T47D (cell line): ENCODE results near the gene NEDD4L.
"Not testable (repeated sequence)": the region's sequence is repeated elsewhere in the genome, so short reads cannot be mapped to it uniquely, and the experiment has no call there.

Source experiments
- DNase-seq, 2 experiments: peaks; one replicate each; pipeline versions ENCODE4 v3.0.0 to v3.0.0-alpha.2; 2011 to 2012; ENCODE audit warnings: low read depth in 1 of 2, low spot score in 1 of 2
- JUND ChIP-seq: IDR thresholded peaks from 2 replicates; pipeline ENCODE4 v1.6.1; 2012; ENCODE audit warnings: low read depth
- in situ Hi-C: cut with HindIII; loops from 2 replicates; pipeline ENCODE4 v1.10.0; 2016; ENCODE audit warnings: low sequenced_read_pairs, low pct_unique_long_range_greater_than_20kb

NEDD4L gene

DNA sequence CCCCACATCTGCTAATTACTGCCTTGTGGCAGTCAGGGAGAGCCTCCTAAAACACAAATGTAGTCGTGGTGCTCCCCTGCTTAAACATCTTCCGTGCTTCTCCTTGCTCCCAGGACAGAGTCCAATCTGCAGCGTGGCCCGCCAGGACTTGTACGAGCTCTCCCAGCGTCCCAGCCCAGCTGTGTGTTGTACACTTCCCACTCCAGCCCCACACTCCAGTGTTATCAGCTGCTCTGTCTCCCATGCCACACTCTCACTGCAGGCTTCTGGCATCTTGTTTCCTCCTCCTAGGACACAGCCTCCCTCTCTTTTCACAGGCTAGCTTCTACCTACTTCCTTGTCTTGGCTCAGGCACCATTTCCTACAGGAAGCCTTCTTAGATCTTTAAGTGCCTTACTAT, 385.4 kb downstream of the NEDD4L start:
- in situ Hi-C loops: no loop called here
- no peak for TF ChIP-seq JUND
- no peak for DNase-seq

GRCh38 chr18:58431215-58431614, 387.2 kb downstream of the NEDD4L start:
- no peak for DNase-seq
- in situ Hi-C loops: no loop called here
- no peak for TF ChIP-seq JUND

DNA sequence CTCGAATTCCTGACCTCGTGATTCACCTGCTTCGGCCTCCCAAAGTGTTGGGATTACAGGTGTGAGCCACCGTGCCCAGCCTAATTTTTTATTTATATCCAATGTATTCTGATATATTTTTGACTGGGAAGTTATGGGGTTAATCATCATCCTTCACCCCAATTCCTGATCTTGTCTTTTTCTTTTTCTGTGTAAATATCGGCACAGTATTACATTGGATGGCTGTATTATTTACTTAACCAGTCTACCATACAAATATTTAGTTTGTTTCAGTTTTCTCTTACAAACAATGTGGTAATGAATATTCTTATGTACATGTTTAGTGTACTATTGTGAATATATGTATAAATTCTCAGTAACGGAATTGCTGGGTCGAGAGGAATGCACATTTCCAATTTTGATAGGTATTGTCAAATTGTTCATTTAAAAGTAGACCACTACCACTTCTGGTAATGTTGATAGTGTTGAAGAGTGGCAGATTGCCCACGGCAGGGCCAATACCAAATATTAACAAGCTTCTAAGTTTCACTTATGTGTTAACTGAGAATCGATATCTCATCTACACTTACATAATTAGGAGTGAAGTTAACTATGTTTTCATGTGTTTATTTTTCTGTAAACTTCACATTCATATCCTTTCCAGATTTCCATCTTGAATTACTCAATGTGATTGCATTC, 388.2 kb downstream of the NEDD4L start:
- in situ Hi-C loops: no loop called here
- DNase-seq: no peak
- TF ChIP-seq JUND: no peak

DNA sequence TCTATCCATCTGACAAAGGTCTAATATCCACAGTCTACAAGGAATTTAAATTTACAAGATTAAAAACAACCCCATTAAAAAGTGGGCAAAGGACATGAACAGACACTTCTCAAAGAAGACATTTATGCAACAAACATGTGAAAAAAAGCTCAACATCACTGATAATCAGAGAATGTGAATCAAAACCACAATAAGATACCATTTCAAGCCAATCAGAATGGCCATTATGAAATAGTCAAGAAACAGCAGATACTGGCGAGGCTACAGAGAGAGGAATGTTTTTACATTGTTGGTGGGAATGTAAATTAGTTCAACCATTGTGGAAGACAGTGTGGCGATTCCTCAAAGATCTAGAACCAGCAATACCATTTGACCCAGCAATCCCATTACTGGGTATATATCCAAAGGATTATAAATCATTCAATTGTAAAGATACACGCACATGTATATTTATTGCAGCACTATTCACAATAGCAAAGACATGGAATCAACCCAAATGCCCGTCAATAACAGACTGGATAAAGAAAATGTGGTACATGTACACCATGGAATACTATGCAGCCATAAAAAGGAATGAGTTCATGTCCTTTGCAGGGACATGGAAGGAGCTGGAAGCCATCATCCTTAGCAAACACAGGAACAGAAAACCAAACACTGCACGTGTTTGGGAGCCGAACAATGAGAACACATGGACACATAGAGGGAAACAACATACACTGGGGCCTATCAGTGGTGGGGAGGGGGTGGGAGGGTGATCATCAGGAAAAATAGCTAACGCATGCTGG, 391.4 kb downstream of the NEDD4L start:
- in situ Hi-C loops, DNase-seq: not testable (repeated sequence)

DNA sequence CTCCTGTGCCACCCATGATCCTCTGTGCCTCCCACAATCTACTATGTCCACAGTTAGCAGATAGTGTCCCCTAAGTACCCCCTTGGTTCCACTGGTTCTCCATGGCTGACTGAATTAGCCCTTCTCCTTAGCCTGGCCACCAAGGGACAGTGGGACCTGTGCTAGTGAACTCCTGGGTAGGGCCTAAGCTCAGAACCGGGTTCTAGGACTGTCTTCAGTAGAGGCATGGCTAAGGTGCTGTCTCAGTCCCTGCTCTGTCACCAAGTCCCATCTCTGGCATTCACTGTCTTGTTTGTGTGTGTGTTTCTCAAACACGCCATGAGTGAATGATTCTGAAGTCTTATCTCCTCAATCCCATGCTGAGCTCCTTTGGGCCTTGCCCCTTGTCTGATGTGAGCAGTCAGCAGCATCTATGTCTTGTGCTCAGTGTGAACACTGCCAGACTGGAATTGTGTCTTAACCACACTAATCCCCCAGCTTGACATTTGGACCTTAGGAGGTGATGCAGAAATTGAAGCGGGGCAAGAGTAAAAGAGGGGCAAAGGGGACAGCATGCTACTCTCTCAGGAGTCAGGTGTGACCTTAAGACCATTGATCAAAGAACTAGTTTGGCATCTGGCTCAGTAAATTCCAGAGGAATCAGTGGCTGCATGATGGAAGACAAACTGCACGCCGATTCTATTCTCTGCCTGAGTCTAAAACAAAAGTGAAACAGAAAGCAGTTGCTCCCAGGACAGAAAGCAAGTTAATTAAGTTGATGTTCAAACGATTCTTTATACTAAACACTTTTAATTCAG, 394.3 kb downstream of the NEDD4L start:
- no peak for DNase-seq
- in situ Hi-C loops: no loop called here
- TF ChIP-seq JUND: no peak

- TF ChIP-seq JUND: no peak
- in situ Hi-C loops: no loop called here
These were observed 394.9 kb downstream of the NEDD4L start for GRCh38 chr18:58438958-58439300.

GRCh38 chr18:58443671-58444070, 399.6 kb downstream of the NEDD4L start:
- no peak for TF ChIP-seq JUND
- in situ Hi-C loops: no loop called here
- no peak for DNase-seq

More at GRCh38 chr18:58438958-58439300, 394.9 kb downstream of the NEDD4L start:
- DNase-seq: no peak

GRCh38 chr18:58446391-58447060, 402.5 kb downstream of the NEDD4L start:
- DNase-seq: no peak
- in situ Hi-C loops: no loop called here
- no peak for TF ChIP-seq JUND

- TF ChIP-seq JUND: no peak
- in situ Hi-C loops: no loop called here
- no peak for DNase-seq
These were observed 403.5 kb downstream of the NEDD4L start for GRCh38 chr18:58447402-58448095.

GRCh38 chr18:58449464-58449863, 405.4 kb downstream of the NEDD4L start:
- no peak for TF ChIP-seq JUND
- in situ Hi-C loops: no loop called here
- peak in 1 of 2 experiments; percentile 29 for DNase-seq
